HL-60 (cell line): ENCODE measurements around the gene ZCCHC24.

Experiments
- CTCF ChIP-seq: IDR thresholded peaks from one replicate; pipeline ENCODE4 v1.5.1; 2011; ENCODE audit warnings: low read length, control low read depth, inconsistent platforms; ENCODE audit not compliant: insufficient read depth
- POLR2AphosphoS5 ChIP-seq: IDR thresholded peaks from 2 replicates; pipeline ENCODE4 v1.6.1; 2012; ENCODE audit warnings: low read depth
- REST ChIP-seq: IDR thresholded peaks from 2 replicates; pipeline ENCODE4 v1.6.1; 2012; ENCODE audit warnings: low read depth; ENCODE audit not compliant: insufficient replicate concordance
- SPI1 ChIP-seq: IDR thresholded peaks from 2 replicates; pipeline ENCODE4 v1.6.1; 2012; ENCODE audit warnings: low read depth, mild to moderate bottlenecking, borderline replicate concordance

- TF ChIP-seq CTCF (no peak), POLR2AphosphoS5 (no peak), SPI1 (no peak), REST (no peak)
Measured at GRCh38 chr10:79333513-79333912, 111.9 kb downstream of the ZCCHC24 start.
